SH-SY5Y (cell line): ENCODE results near the gene KRTAP19-3.

Source experiments
- GATA2 ChIP-seq: IDR thresholded peaks from 2 replicates; pipeline ENCODE4 v1.6.1; 2011; ENCODE audit warnings: mild to moderate bottlenecking, low read depth, low read length
- GATA3 ChIP-seq: IDR thresholded peaks from 2 replicates; pipeline ENCODE4 v1.6.1; 2011; ENCODE audit warnings: low read depth, mild to moderate bottlenecking, low read length, moderate library complexity

DNA sequence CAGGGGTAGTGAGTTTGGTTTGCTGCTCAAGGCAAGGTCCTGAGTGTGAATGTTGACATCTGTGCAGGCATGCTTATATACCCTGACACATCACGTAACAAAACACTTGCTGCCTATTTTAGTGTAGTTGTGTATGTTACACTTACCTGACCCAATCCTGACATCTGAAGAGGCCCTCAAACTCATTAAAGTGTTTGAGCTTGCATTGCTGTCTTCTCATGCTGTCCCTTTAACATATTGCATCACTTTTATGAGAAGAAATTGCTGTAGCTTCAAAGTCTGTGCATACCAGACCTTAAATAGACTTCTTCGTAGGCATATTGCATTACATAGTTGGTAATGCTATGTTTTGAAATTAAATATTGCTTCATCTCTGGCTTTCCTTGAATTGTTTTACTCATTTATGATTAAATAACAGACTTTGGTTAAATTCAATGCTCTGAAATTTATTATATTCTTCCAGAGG is at the start of gene KRTAP19-3:
- TF ChIP-seq GATA3 = no peak
- TF ChIP-seq GATA2 = no peak
